ENCODE data around the gene LAYN. TPM values are rescaled to one million over a fixed set of nuclear protein-coding genes. Genes with fewer than 3 reads are reported as not detected.
A peak's percentile ranks its signal among the peaks of the same experiment; 100 is the strongest.

The LAYN gene
- polyA plus RNA-seq, 1 experiment, result 302 TPM

- no peak for TF ChIP-seq CTCF (IDR thresholded peaks at IDR 0.05; ENCODE audit: insufficient read depth, low read depth, low read length)
- ChIA-PET POLR2A (interaction anchor here (0.5 kb wide), 1 partner anchor 69 kb away, joined by 3 read pairs; no protein-coding TSS in a partner anchor), CTCF (interaction anchor here (0.6 to 5.4 kb wide), 7 partner anchors 9 to 235 kb away, joined by 3 to 32 read pairs (median 4); no protein-coding TSS in a partner anchor)
- peak; percentile 68 for DNase-seq (ENCODE audit: low read depth)
- Histone ChIP-seq H3K36me3 (ENCODE audit: control insufficient read depth, insufficient read depth, low read length) (peaks cover 17% of the 10 kb centered on the region), H3K4me3 (ENCODE audit: low read depth, low read length) (peak overlapping the region; percentile 56), H3K27me3 (ENCODE audit: control insufficient read depth, insufficient read depth, low read length) (no peaks in the 10 kb centered on the region)
Measured at GRCh38 chr11:111541254-111542061, 938 bp downstream of the LAYN start.

- ChIA-PET CTCF (interaction anchor here (1.0 to 5.4 kb wide), 5 partner anchors 9 to 88 kb away, joined by 4 to 32 read pairs (median 8); no protein-coding TSS in a partner anchor), POLR2A (no interaction called here)
- H3K36me3 ChIP-seq (ENCODE audit: control insufficient read depth, insufficient read depth, low read length), result peaks cover 24% of the 10 kb centered on the region
- no peak for DNase-seq (ENCODE audit: low read depth)
- H3K27me3 ChIP-seq (ENCODE audit: control insufficient read depth, insufficient read depth, low read length), result no peaks in the 10 kb centered on the region
- TF ChIP-seq CTCF (IDR thresholded peaks at IDR 0.05; ENCODE audit: insufficient read depth, low read depth, low read length), result no peak
- H3K4me3 ChIP-seq (ENCODE audit: low read depth, low read length), result peak overlapping the region; percentile 56
Measured at GRCh38 chr11:111542606-111543275, 2.2 kb downstream of the LAYN start.

GRCh38 chr11:111548525-111548924 is 8.0 kb downstream of the LAYN start:
- POLR2A ChIA-PET, result no interaction called here
- no peak for TF ChIP-seq CTCF (IDR thresholded peaks at IDR 0.05; ENCODE audit: insufficient read depth, low read depth, low read length)
- Histone ChIP-seq H3K4me3 (ENCODE audit: low read depth, low read length) (no peak overlapping the region), H3K36me3 (ENCODE audit: control insufficient read depth, insufficient read depth, low read length) (peaks cover 33% of the 10 kb centered on the region), H3K27me3 (ENCODE audit: control insufficient read depth, insufficient read depth, low read length) (no peaks in the 10 kb centered on the region)
- no peak for DNase-seq (ENCODE audit: low read depth)
- CTCF ChIA-PET, result interaction anchor here (0.9 to 2.7 kb wide), 3 partner anchors 54 to 102 kb away, joined by 3 to 12 read pairs (median 3); partner anchors contain the start of gene SIK2

- DNase-seq (ENCODE audit: low read depth), result no peak
- no peak for TF ChIP-seq CTCF (IDR thresholded peaks at IDR 0.05; ENCODE audit: insufficient read depth, low read depth, low read length)
- Histone ChIP-seq H3K4me3 (ENCODE audit: low read depth, low read length) (no peak overlapping the region), H3K36me3 (ENCODE audit: control insufficient read depth, insufficient read depth, low read length) (peaks cover 31% of the 10 kb centered on the region), H3K27me3 (ENCODE audit: control insufficient read depth, insufficient read depth, low read length) (no peaks in the 10 kb centered on the region)
- ChIA-PET POLR2A (no interaction called here), CTCF (interaction anchor here (0.9 to 2.7 kb wide), 3 partner anchors 53 to 103 kb away, joined by 3 to 12 read pairs (median 3); partner anchors contain the start of gene SIK2)
Measured at GRCh38 chr11:111549196-111549868, 8.8 kb downstream of the LAYN start.

- peak; percentile 59 for DNase-seq (ENCODE audit: low read depth)
- Histone ChIP-seq H3K27me3 (ENCODE audit: control insufficient read depth, insufficient read depth, low read length) (no peaks in the 10 kb centered on the region), H3K36me3 (ENCODE audit: control insufficient read depth, insufficient read depth, low read length) (peaks cover 29% of the 10 kb centered on the region), H3K4me3 (ENCODE audit: low read depth, low read length) (no peak overlapping the region)
- TF ChIP-seq CTCF (IDR thresholded peaks at IDR 0.05; ENCODE audit: insufficient read depth, low read depth, low read length), result no peak
- ChIA-PET POLR2A (no interaction called here), CTCF (interaction anchor here (2.7 kb wide), 1 partner anchor 95 kb away, joined by 12 read pairs; no protein-coding TSS in a partner anchor)
Measured at GRCh38 chr11:111549869-111550203, 9.3 kb downstream of the LAYN start.
